Esophagus (tissue), 2 donors: Measurements from ENCODE around the gene XPO4. TPM values are rescaled to one million over a fixed set of nuclear protein-coding genes. Genes with fewer than 3 reads are reported as not detected.

Experiments
- H3K27ac ChIP-seq, 2 donors: one replicate each; pipeline ENCODE4 v1.5.1; 2013; ENCODE audit warnings: low read depth in 2 of 2, mild to moderate bottlenecking in 2 of 2, inconsistent platforms in 1 of 2, low read length in 1 of 2, moderate library complexity in 1 of 2
- H3K27me3 ChIP-seq, 2 donors: one replicate each; pipeline ENCODE4 v1.6.1; 2013; ENCODE audit warnings: low read length in 2 of 2, control low read depth in 1 of 2, mild to moderate bottlenecking in 1 of 2; ENCODE audit not compliant: insufficient read depth in 2 of 2, control insufficient read depth in 1 of 2
- H3K36me3 ChIP-seq, 2 donors: one replicate each; pipeline ENCODE4 v1.6.1; 2013; ENCODE audit warnings: low read length in 1 of 2; ENCODE audit not compliant: control insufficient read depth in 2 of 2, insufficient read depth in 2 of 2
- H3K4me1 ChIP-seq, 2 donors: one replicate each; pipeline ENCODE4 v1.6.1; 2013; ENCODE audit warnings: low read length in 1 of 2; ENCODE audit not compliant: control insufficient read depth in 2 of 2, insufficient read depth in 2 of 2
- H3K4me3 ChIP-seq, 2 donors: one replicate each; pipeline ENCODE4 v1.5.1; 2013; ENCODE audit warnings: low read length in 2 of 2, mild to moderate bottlenecking in 2 of 2, low read depth in 1 of 2, moderate library complexity in 1 of 2
- H3K9me3 ChIP-seq, 2 donors: one replicate each; pipeline ENCODE4 v1.6.1; 2013; ENCODE audit warnings: mild to moderate bottlenecking in 2 of 2, low read depth in 1 of 2, low read length in 1 of 2, moderate library complexity in 1 of 2; ENCODE audit not compliant: control insufficient read depth in 2 of 2, insufficient read depth in 1 of 2
- WGBS, 2 donors: extraction: QIAGEN DNeasy Blood & Tissue Kit; methylation state at CpG; one replicate each; pipeline ENCODE4 v1.1.7; 2013; 5-methylcytosine and 5-hydroxymethylcytosine counted together
- polyA plus RNA-seq, 2 donors: library from polyadenylated mRNA; stranded (reverse); fragments of 200-250 nt; gene quantifications; one replicate each; pipeline ENCODE4 v1.2.3, GENCODE V29; 2013
- donor health status: healthy with polysubstance abuse.
- donor health status: Bipolar disorder and iron deficiency.

The XPO4 gene
- polyA plus RNA-seq, 2 donors, result 2.1 to 3.3 TPM

GRCh38 chr13:20803180-20803965 is 99.2 kb downstream of the XPO4 start:
- H3K4me3 ChIP-seq, result no peak overlapping the region
- 90 to 97% methylated on average over 3 of the region's 3 CpGs for WGBS, 2 donors
- H3K36me3 ChIP-seq, result peaks cover 0 to 6% of the 10 kb centered on the region in 2 donors

GRCh38 chr13:20801707-20802106 is 100.8 kb downstream of the XPO4 start:
- Histone ChIP-seq H3K27ac (no peak overlapping the region), H3K36me3 (peaks cover 0 to 6% of the 10 kb centered on the region in 2 donors), H3K27me3 (no peaks in the 10 kb centered on the region), H3K4me1 (no peaks in the 10 kb centered on the region), H3K9me3 (no peaks in the 10 kb centered on the region), H3K4me3 (no peak overlapping the region)
- WGBS, 2 donors, result 55 to 68% methylated on average over 2 of the region's 2 CpGs

More at GRCh38 chr13:20803180-20803965, 99.2 kb downstream of the XPO4 start:
- H3K9me3 ChIP-seq, result no peaks in the 10 kb centered on the region
- no peaks in the 10 kb centered on the region for H3K27me3 ChIP-seq
- no peak overlapping the region for H3K27ac ChIP-seq
- no peaks in the 10 kb centered on the region for H3K4me1 ChIP-seq

- H3K9me3 ChIP-seq, result no peaks in the 10 kb centered on the region
- peaks cover 0 to 4% of the 10 kb centered on the region in 2 donors for H3K36me3 ChIP-seq
- H3K27ac ChIP-seq, result no peak overlapping the region
- no peak overlapping the region for H3K4me3 ChIP-seq
- 70 to 77% methylated on average over 6 of the region's 6 CpGs for WGBS, 2 donors
- H3K27me3 ChIP-seq, result no peaks in the 10 kb centered on the region
- no peaks in the 10 kb centered on the region for H3K4me1 ChIP-seq
Observed at GRCh38 chr13:20799726-20800416, 102.7 kb downstream of the XPO4 start.

- H3K4me3 ChIP-seq, result no peak overlapping the region
- no peaks in the 10 kb centered on the region for H3K4me1 ChIP-seq
- no peaks in the 10 kb centered on the region for H3K27me3 ChIP-seq
- WGBS, 2 donors, result 88 to 91% methylated on average over 4 of the region's 4 CpGs
- H3K27ac ChIP-seq, result no peak overlapping the region
- no peaks in the 10 kb centered on the region for H3K9me3 ChIP-seq
- H3K36me3 ChIP-seq, result peaks cover 0 to 6% of the 10 kb centered on the region in 2 donors
Observed at GRCh38 chr13:20798027-20798426, 104.5 kb downstream of the XPO4 start.

GRCh38 chr13:20796791-20797508 is 105.6 kb downstream of the XPO4 start:
- Histone ChIP-seq H3K27ac (no peak overlapping the region), H3K36me3 (peaks cover 0 to 8% of the 10 kb centered on the region in 2 donors)
- WGBS, 2 donors, result 53 to 65% methylated on average over 5 of the region's 5 CpGs

GRCh38 chr13:20789665-20790064 is 112.9 kb downstream of the XPO4 start:
- Histone ChIP-seq H3K9me3 (no peaks in the 10 kb centered on the region), H3K36me3 (peaks cover 5 to 7% of the 10 kb centered on the region in 2 donors), H3K27ac (no peak overlapping the region), H3K4me1 (no peaks in the 10 kb centered on the region), H3K27me3 (no peaks in the 10 kb centered on the region), H3K4me3 (no peak overlapping the region)
- 96 to 97% methylated on average over 7 of the region's 7 CpGs for WGBS, 2 donors

More at GRCh38 chr13:20796791-20797508, 105.6 kb downstream of the XPO4 start:
- H3K9me3 ChIP-seq, result no peaks in the 10 kb centered on the region
- H3K27me3 ChIP-seq, result no peaks in the 10 kb centered on the region
- no peak overlapping the region for H3K4me3 ChIP-seq
- H3K4me1 ChIP-seq, result no peaks in the 10 kb centered on the region

- no peaks in the 10 kb centered on the region for H3K9me3 ChIP-seq
- peaks cover 5% of the 10 kb centered on the region in 2 donors for H3K36me3 ChIP-seq
- 95 to 100% methylated on average over 1 of the region's 1 CpG for WGBS, 2 donors
- no peak overlapping the region for H3K27ac ChIP-seq
- no peaks in the 10 kb centered on the region for H3K4me1 ChIP-seq
- no peak overlapping the region for H3K4me3 ChIP-seq
- H3K27me3 ChIP-seq, result no peaks in the 10 kb centered on the region
Observed at GRCh38 chr13:20788312-20788711, 114.2 kb downstream of the XPO4 start.

GRCh38 chr13:20787180-20787579 is 115.4 kb downstream of the XPO4 start:
- no peaks in the 10 kb centered on the region for H3K4me1 ChIP-seq
- peaks cover 5 to 8% of the 10 kb centered on the region in 2 donors for H3K36me3 ChIP-seq
- H3K9me3 ChIP-seq, result no peaks in the 10 kb centered on the region
- H3K27ac ChIP-seq, result no peak overlapping the region
- 83 to 85% methylated on average over 5 of the region's 5 CpGs for WGBS, 2 donors
- H3K27me3 ChIP-seq, result no peaks in the 10 kb centered on the region
- no peak overlapping the region for H3K4me3 ChIP-seq

- Histone ChIP-seq H3K4me1 (no peaks in the 10 kb centered on the region), H3K36me3 (peaks cover 0 to 4% of the 10 kb centered on the region in 2 donors), H3K9me3 (no peaks in the 10 kb centered on the region), H3K27ac (no peak overlapping the region), H3K27me3 (no peaks in the 10 kb centered on the region), H3K4me3 (no peak overlapping the region)
- WGBS, 2 donors, result 77 to 84% methylated on average over 3 of the region's 3 CpGs
Observed at GRCh38 chr13:20782116-20782708, 120.3 kb downstream of the XPO4 start.
